Measurements from ENCODE around the gene ANK2. TPM values are rescaled to one million over a fixed set of nuclear protein-coding genes. Genes with fewer than 3 reads are reported as not detected.

Gene ANK2
- total RNA-seq, 5 donors from 2014 or later (not counting 1 experiment from before 2014, with no cell fraction given), result 0.25 to 0.62 (median 0.31) TPM; not detected in 1

DNA sequence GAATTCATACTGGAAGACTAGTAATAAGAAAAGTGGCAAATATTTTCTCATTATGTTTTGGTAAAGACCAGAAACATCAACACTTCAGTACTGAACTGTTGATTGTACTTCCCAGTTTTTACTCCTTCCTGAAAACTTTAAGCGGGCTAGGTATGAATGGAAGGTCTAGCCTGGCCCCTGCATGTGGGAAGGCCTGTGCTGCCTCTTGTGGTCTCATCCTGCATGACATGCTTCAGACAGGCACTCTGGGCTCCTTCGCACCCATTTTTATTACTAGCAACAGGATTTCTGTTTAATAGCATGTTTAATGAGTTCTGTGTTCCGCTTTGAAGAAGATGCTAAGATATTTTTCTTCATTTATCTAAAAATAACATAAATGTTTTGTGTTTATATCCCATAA is 279.1 kb downstream of the ANK2 start:
- H3K36me3 Mint-ChIP-seq, result no peaks in the 10 kb centered on the region
- CTCF ChIA-PET, result no interaction called here
- peaks cover 2 to 4% of the 10 kb centered on the region in 2 donors for H3K27me3 Mint-ChIP-seq
- no peaks in the 10 kb centered on the region for H3K36me3 ChIP-seq (ENCODE audit: control insufficient read depth in 2 of 2, extremely low read depth in 1 of 2, insufficient read depth in 1 of 2, low read length in 1 of 2)
- ATAC-seq (replicated peaks in 1 of 4) (no peak), DNase-seq (no peak)
- no CpG with 5 or more reads among the region's 3 CpGs for WGBS (ENCODE audit: insufficient coverage)
- H3K27me3 ChIP-seq (replicated peaks in 1 of 2; ENCODE audit: control insufficient read depth in 2 of 2, extremely low read depth in 1 of 2, insufficient read depth in 2 of 2, low read length in 1 of 2), result no peaks in the 10 kb centered on the region
- no peak overlapping the region for H3K27ac ChIP-seq (ENCODE audit: low read length)
- no peak overlapping the region for H3K27ac Mint-ChIP-seq
- no peaks in the 10 kb centered on the region for H3K4me1 Mint-ChIP-seq
- H3K9me3 ChIP-seq, result no peaks in the 10 kb centered on the region
- no peaks in the 10 kb centered on the region for H3K9me3 Mint-ChIP-seq
- POLR2A ChIA-PET, result no interaction called here
- H3K4me3 ChIP-seq (ENCODE audit: control insufficient read depth in 1 of 2, extremely low read depth in 1 of 2, low read length in 1 of 2), result no peak overlapping the region
- H3K4me1 ChIP-seq (ENCODE audit: control insufficient read depth in 1 of 2, extremely low read depth in 1 of 2, insufficient read depth in 2 of 2, low read length in 2 of 2), result no peaks in the 10 kb centered on the region
- no peak overlapping the region for H3K4me3 Mint-ChIP-seq

DNA sequence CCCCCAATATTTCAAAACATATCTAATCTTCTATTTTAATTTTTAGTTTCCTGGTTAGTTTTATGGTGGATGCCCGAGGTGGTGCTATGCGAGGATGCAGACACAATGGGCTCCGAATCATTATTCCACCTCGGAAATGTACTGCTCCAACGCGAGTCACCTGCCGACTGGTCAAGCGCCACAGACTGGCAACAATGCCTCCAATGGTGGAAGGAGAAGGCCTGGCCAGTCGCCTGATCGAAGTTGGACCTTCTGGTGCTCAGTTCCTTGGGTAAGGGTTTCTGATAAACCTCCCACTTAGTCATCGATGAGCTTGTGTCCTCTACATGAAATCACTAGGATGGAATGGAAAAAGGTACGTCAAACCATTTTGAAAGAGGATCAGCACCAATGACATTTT is 280.7 kb downstream of the ANK2 start:
- no peaks in the 10 kb centered on the region for H3K4me1 Mint-ChIP-seq
- H3K27ac Mint-ChIP-seq, result no peak overlapping the region
- Histone ChIP-seq H3K27me3 (replicated peaks in 1 of 2; ENCODE audit: control insufficient read depth in 2 of 2, extremely low read depth in 1 of 2, insufficient read depth in 2 of 2, low read length in 1 of 2) (no peaks in the 10 kb centered on the region), H3K4me3 (ENCODE audit: control insufficient read depth in 1 of 2, extremely low read depth in 1 of 2, low read length in 1 of 2) (no peak overlapping the region), H3K36me3 (ENCODE audit: control insufficient read depth in 2 of 2, extremely low read depth in 1 of 2, insufficient read depth in 1 of 2, low read length in 1 of 2) (no peaks in the 10 kb centered on the region), H3K4me1 (ENCODE audit: control insufficient read depth in 1 of 2, extremely low read depth in 1 of 2, insufficient read depth in 2 of 2, low read length in 2 of 2) (no peaks in the 10 kb centered on the region), H3K9me3 (no peaks in the 10 kb centered on the region), H3K27ac (ENCODE audit: low read length) (no peak overlapping the region)
- H3K27me3 Mint-ChIP-seq, result peaks cover 2 to 4% of the 10 kb centered on the region in 2 donors
- DNase-seq (no peak), ATAC-seq (replicated peaks in 1 of 4) (no peak)
- CTCF ChIA-PET, result no interaction called here
- no peaks in the 10 kb centered on the region for H3K36me3 Mint-ChIP-seq
- 100% methylated on average over 2 of the region's 12 CpGs for WGBS (ENCODE audit: insufficient coverage)
- no peaks in the 10 kb centered on the region for H3K9me3 Mint-ChIP-seq
- POLR2A ChIA-PET, result no interaction called here
- H3K4me3 Mint-ChIP-seq, result no peak overlapping the region

DNA sequence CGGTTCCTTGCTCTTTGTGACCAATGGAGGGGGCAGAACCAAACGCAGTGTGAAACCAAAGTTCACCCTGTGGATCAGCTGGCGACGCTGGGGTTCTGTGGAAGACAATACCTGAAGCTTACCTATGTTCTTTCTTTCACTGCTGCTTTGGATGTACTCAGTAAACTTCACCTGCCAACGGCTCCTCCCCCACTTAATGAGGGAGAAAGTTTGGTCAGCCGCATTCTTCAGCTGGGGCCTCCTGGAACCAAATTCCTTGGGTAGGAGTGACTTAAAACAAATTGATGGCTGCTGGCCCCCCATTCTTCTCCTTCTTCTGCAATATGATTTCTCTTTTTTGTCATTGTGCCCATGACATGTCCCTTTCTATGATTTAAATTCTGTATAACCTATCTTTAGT is 282.4 kb downstream of the ANK2 start:
- H3K27me3 Mint-ChIP-seq, result peaks cover 2 to 4% of the 10 kb centered on the region in 2 donors
- WGBS (ENCODE audit: insufficient coverage), result 58% methylated on average over 2 of the region's 6 CpGs
- no peak overlapping the region for H3K27ac Mint-ChIP-seq
- no peak overlapping the region for H3K4me3 ChIP-seq (ENCODE audit: control insufficient read depth in 1 of 2, extremely low read depth in 1 of 2, low read length in 1 of 2)
- no peaks in the 10 kb centered on the region for H3K4me1 ChIP-seq (ENCODE audit: control insufficient read depth in 1 of 2, extremely low read depth in 1 of 2, insufficient read depth in 2 of 2, low read length in 2 of 2)
- H3K27ac ChIP-seq (ENCODE audit: low read length), result no peak overlapping the region
- H3K9me3 Mint-ChIP-seq, result no peaks in the 10 kb centered on the region
- H3K4me1 Mint-ChIP-seq, result no peaks in the 10 kb centered on the region
- H3K36me3 ChIP-seq (ENCODE audit: control insufficient read depth in 2 of 2, extremely low read depth in 1 of 2, insufficient read depth in 1 of 2, low read length in 1 of 2), result no peaks in the 10 kb centered on the region
- H3K27me3 ChIP-seq (replicated peaks in 1 of 2; ENCODE audit: control insufficient read depth in 2 of 2, extremely low read depth in 1 of 2, insufficient read depth in 2 of 2, low read length in 1 of 2), result no peaks in the 10 kb centered on the region
- CTCF ChIA-PET, result no interaction called here
- no peaks in the 10 kb centered on the region for H3K36me3 Mint-ChIP-seq
- H3K9me3 ChIP-seq, result no peaks in the 10 kb centered on the region
- DNase-seq (no peak), ATAC-seq (replicated peaks in 1 of 4) (no peak)
- H3K4me3 Mint-ChIP-seq, result no peak overlapping the region
- POLR2A ChIA-PET, result no interaction called here

DNA sequence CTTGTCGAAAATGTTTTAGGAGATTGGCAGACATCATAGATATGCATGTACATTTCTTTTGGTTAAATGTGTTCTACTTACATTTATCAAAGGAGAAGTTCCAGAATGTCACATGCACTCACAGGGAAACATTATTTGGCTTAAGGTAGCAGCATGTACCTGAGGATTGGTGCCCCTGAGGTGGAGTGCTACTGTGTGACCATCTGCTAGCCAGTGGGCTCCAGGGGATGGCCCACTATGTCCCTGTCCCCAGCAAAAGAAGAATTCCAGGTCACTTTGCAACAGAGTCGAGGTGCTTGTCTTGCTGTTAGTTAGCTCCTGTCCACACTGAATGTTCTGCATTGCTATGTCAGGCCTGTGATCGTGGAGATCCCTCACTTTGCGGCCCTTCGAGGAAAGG is 283.2 kb downstream of the ANK2 start:
- CTCF ChIA-PET, result no interaction called here
- Mint-ChIP-seq H3K27me3 (peaks cover 2 to 3% of the 10 kb centered on the region in 2 donors), H3K36me3 (no peaks in the 10 kb centered on the region), H3K4me1 (no peaks in the 10 kb centered on the region), H3K27ac (no peak overlapping the region), H3K9me3 (no peaks in the 10 kb centered on the region), H3K4me3 (no peak overlapping the region)
- H3K27ac ChIP-seq (ENCODE audit: low read length), result no peak overlapping the region
- no peaks in the 10 kb centered on the region for H3K4me1 ChIP-seq (ENCODE audit: control insufficient read depth in 1 of 2, extremely low read depth in 1 of 2, insufficient read depth in 2 of 2, low read length in 2 of 2)
- DNase-seq (no peak), ATAC-seq (replicated peaks in 1 of 4) (no peak)
- POLR2A ChIA-PET, result no interaction called here
- H3K9me3 ChIP-seq, result no peaks in the 10 kb centered on the region
- 88% methylated on average over 4 of the region's 5 CpGs for WGBS (ENCODE audit: insufficient coverage)
- no peaks in the 10 kb centered on the region for H3K36me3 ChIP-seq (ENCODE audit: control insufficient read depth in 2 of 2, extremely low read depth in 1 of 2, insufficient read depth in 1 of 2, low read length in 1 of 2)
- no peak overlapping the region for H3K4me3 ChIP-seq (ENCODE audit: control insufficient read depth in 1 of 2, extremely low read depth in 1 of 2, low read length in 1 of 2)
- H3K27me3 ChIP-seq (replicated peaks in 1 of 2; ENCODE audit: control insufficient read depth in 2 of 2, extremely low read depth in 1 of 2, insufficient read depth in 2 of 2, low read length in 1 of 2), result no peaks in the 10 kb centered on the region

DNA sequence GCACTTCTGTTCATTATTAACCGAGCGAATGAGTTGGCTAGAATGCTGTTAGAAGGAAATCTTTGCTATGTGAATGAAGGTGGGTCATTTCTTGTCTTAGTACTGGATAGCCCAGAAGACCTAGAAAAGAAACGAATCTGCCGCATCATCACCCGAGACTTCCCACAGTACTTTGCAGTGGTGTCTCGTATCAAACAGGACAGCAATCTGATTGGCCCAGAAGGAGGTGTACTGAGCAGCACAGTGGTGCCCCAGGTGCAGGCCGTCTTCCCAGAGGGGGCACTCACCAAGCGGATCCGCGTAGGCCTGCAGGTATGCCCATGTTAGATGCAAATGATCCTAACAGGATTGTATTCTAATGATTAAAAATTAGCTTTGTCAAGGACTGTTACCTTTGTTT is 286.3 kb downstream of the ANK2 start:
- 90% methylated on average over 6 of the region's 10 CpGs for WGBS (ENCODE audit: insufficient coverage)
- Mint-ChIP-seq H3K4me1 (no peaks in the 10 kb centered on the region), H3K36me3 (no peaks in the 10 kb centered on the region), H3K27me3 (peaks cover 3 to 11% of the 10 kb centered on the region in 2 donors), H3K4me3 (no peak overlapping the region), H3K27ac (no peak overlapping the region), H3K9me3 (no peaks in the 10 kb centered on the region)
- no peak overlapping the region for H3K4me3 ChIP-seq (ENCODE audit: control insufficient read depth in 1 of 2, extremely low read depth in 1 of 2, low read length in 1 of 2)
- CTCF ChIA-PET, result no interaction called here
- POLR2A ChIA-PET, result interaction anchor here in 1 of 2 donors (0.7 kb wide), 1 partner anchor 825 kb away, joined by 6 read pairs; no protein-coding TSS in a partner anchor
- H3K27me3 ChIP-seq (replicated peaks in 1 of 2; ENCODE audit: control insufficient read depth in 2 of 2, extremely low read depth in 1 of 2, insufficient read depth in 2 of 2, low read length in 1 of 2), result no peaks in the 10 kb centered on the region
- H3K36me3 ChIP-seq (ENCODE audit: control insufficient read depth in 2 of 2, extremely low read depth in 1 of 2, insufficient read depth in 1 of 2, low read length in 1 of 2), result no peaks in the 10 kb centered on the region
- H3K9me3 ChIP-seq, result no peaks in the 10 kb centered on the region
- ATAC-seq (replicated peaks in 1 of 4) (no peak), DNase-seq (no peak)
- H3K27ac ChIP-seq (ENCODE audit: low read length), result no peak overlapping the region
- no peaks in the 10 kb centered on the region for H3K4me1 ChIP-seq (ENCODE audit: control insufficient read depth in 1 of 2, extremely low read depth in 1 of 2, insufficient read depth in 2 of 2, low read length in 2 of 2)

DNA sequence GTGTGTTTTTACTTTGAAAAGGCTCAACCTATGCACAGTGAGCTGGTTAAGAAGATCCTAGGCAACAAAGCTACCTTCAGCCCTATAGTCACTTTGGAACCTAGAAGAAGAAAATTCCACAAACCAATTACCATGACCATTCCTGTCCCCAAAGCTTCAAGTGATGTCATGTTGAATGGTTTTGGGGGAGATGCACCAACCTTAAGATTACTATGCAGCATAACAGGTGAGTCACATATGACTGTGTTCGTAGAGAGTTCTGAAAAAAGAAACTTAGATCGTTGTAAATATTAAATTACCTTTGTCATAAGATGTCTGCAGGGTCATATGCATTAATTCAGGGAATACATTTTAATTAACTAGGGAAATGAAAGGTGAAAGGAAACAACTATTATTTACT is 287.1 kb downstream of the ANK2 start:
- no peaks in the 10 kb centered on the region for H3K36me3 Mint-ChIP-seq
- ATAC-seq (replicated peaks in 1 of 4) (no peak), DNase-seq (no peak)
- ChIA-PET CTCF (no interaction called here), POLR2A (no interaction called here)
- H3K27ac Mint-ChIP-seq, result no peak overlapping the region
- H3K36me3 ChIP-seq (ENCODE audit: control insufficient read depth in 2 of 2, extremely low read depth in 1 of 2, insufficient read depth in 1 of 2, low read length in 1 of 2), result no peaks in the 10 kb centered on the region
- no CpG with 5 or more reads among the region's 2 CpGs for whole genome bisulfite sequencing (ENCODE audit: insufficient coverage)
- peaks cover 3 to 16% of the 10 kb centered on the region in 2 donors for H3K27me3 Mint-ChIP-seq
- no peak overlapping the region for H3K27ac ChIP-seq (ENCODE audit: low read length)
- H3K27me3 ChIP-seq (replicated peaks in 1 of 2; ENCODE audit: control insufficient read depth in 2 of 2, extremely low read depth in 1 of 2, insufficient read depth in 2 of 2, low read length in 1 of 2), result no peaks in the 10 kb centered on the region
- no peaks in the 10 kb centered on the region for H3K4me1 Mint-ChIP-seq
- H3K9me3 ChIP-seq, result no peaks in the 10 kb centered on the region
- H3K9me3 Mint-ChIP-seq, result no peaks in the 10 kb centered on the region
- H3K4me3 ChIP-seq (ENCODE audit: control insufficient read depth in 1 of 2, extremely low read depth in 1 of 2, low read length in 1 of 2), result no peak overlapping the region
- H3K4me3 Mint-ChIP-seq, result no peak overlapping the region
- no peaks in the 10 kb centered on the region for H3K4me1 ChIP-seq (ENCODE audit: control insufficient read depth in 1 of 2, extremely low read depth in 1 of 2, insufficient read depth in 2 of 2, low read length in 2 of 2)

DNA sequence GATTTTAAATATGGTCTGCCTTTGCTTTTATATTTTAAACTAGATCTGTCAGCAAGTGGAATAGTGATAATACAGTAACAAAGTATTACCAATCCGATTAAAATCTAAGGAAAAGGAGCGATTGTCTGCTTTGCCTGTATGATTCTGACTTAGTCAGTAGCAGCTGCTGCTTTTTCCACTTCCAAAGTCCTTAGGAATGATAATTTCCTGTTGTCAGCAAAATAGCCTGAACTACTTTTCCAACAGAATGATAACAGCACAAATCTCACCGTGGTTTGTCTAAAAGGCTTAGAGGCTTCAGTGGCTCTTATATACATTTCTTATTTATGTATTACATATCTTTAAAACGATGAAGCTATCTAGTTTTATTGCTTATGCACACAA is 290.0 kb downstream of the ANK2 start:
- H3K4me1 ChIP-seq (ENCODE audit: control insufficient read depth in 1 of 2, extremely low read depth in 1 of 2, insufficient read depth in 2 of 2, low read length in 2 of 2), result no peaks in the 10 kb centered on the region
- ATAC-seq (replicated peaks in 1 of 4), result no peak
- no peaks in the 10 kb centered on the region for H3K9me3 ChIP-seq
- ChIA-PET CTCF (no interaction called here), POLR2A (no interaction called here)
- no peaks in the 10 kb centered on the region for H3K27me3 ChIP-seq (replicated peaks in 1 of 2; ENCODE audit: control insufficient read depth in 2 of 2, extremely low read depth in 1 of 2, insufficient read depth in 2 of 2, low read length in 1 of 2)
- no peak overlapping the region for H3K4me3 ChIP-seq (ENCODE audit: control insufficient read depth in 1 of 2, extremely low read depth in 1 of 2, low read length in 1 of 2)
- no CpG with 5 or more reads among the region's 4 CpGs for whole genome bisulfite sequencing (ENCODE audit: insufficient coverage)
- no peak overlapping the region for H3K27ac ChIP-seq (ENCODE audit: low read length)
- H3K36me3 ChIP-seq (ENCODE audit: control insufficient read depth in 2 of 2, extremely low read depth in 1 of 2, insufficient read depth in 1 of 2, low read length in 1 of 2), result no peaks in the 10 kb centered on the region
- no peak for DNase-seq
- Mint-ChIP-seq H3K27me3 (peaks cover 3 to 16% of the 10 kb centered on the region in 2 donors), H3K4me1 (no peaks in the 10 kb centered on the region), H3K36me3 (no peaks in the 10 kb centered on the region), H3K9me3 (no peaks in the 10 kb centered on the region), H3K27ac (no peak overlapping the region), H3K4me3 (no peak overlapping the region)
